ENCODE measurements around the gene OPRPN. TPM values are rescaled to one million over a fixed set of nuclear protein-coding genes. Genes with fewer than 3 reads are reported as not detected.

Gene OPRPN
- total and polyA plus RNA-seq, 2 of the 8 experiments (the other 6 are each of a cell fraction or from before 2014, with no cell fraction given) = not detected

DNA sequence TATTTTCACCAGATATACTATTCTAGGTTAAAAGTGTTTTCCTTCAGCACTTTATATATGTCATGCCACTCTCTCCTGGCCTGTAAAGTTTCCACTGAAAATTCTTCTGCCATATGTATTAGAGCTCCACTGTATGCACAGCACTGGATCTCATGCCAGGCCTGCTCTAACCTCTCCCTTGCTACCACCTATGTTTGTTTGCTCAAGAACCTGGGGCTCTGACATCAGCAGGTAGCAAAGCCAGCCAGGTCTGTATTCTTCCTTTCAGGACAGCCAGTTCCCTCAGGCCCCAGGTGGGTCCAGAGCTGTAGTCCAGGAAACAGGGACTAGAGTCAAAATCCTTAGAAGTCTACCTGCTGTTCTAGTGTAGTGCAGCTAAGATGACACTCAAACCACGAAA is 55.2 kb downstream of the OPRPN start:
- no peak overlapping the region for H2BK12ac ChIP-seq (ENCODE audit: low read depth, low read length)
- H3K14ac ChIP-seq (ENCODE audit: insufficient read length) = no peak overlapping the region
- H3K4me3 ChIP-seq (ENCODE audit: extremely low read depth in 1 of 4, insufficient read depth in 2 of 4, low read depth in 3 of 4, low read length in 4 of 4) = no peak overlapping the region
- POLR2A ChIA-PET (ENCODE audit: partially characterized antibody) = no interaction called here
- TF ChIP-seq SIX5 (IDR thresholded peaks at IDR 0.05; ENCODE audit: low read depth, low read length) (no peak), ZNF274 (IDR thresholded peaks at IDR 0.05; ENCODE audit: borderline replicate concordance, extremely low read depth, low read length) (no peak), BACH1 (IDR thresholded peaks at IDR 0.05; ENCODE audit: low read length) (no peak), ASH2L (IDR thresholded peaks at IDR 0.05; ENCODE audit: low read length) (no peak), NRF1 (IDR thresholded peaks at IDR 0.05; ENCODE audit: low read depth, low read length) (no peak), GABPA (IDR thresholded peaks at IDR 0.05; ENCODE audit: borderline replicate concordance, insufficient read depth, low read length) (no peak), CREB1 (IDR thresholded peaks at IDR 0.05) (no peak), POLR2A (IDR thresholded peaks at IDR 0.05; ENCODE audit: control extremely low read depth in 1 of 2, low read depth in 2 of 2, low read length in 2 of 2) (no peak), RBBP5 (IDR thresholded peaks at IDR 0.05; ENCODE audit: borderline replicate concordance, low read depth, low read length) (no peak), RFX5 (IDR thresholded peaks at IDR 0.05; ENCODE audit: borderline replicate concordance, low read depth, low read length) (no peak), POLR2AphosphoS5 (IDR thresholded peaks at IDR 0.05; ENCODE audit: low read depth, low read length) (no peak), YY1 (IDR thresholded peaks at IDR 0.05; ENCODE audit: low read depth, low read length) (no peak), EZH2 (IDR thresholded peaks at IDR 0.05; ENCODE audit: low read depth, low read length, severe bottlenecking) (no peak), POU5F1 (IDR thresholded peaks at IDR 0.05; ENCODE audit: low read depth, low read length) (no peak), EP300 (IDR thresholded peaks at IDR 0.05; ENCODE audit: borderline replicate concordance in 1 of 2, low read depth in 2 of 2, low read length in 2 of 2) (no peak)
- H2BK5ac ChIP-seq (ENCODE audit: low read depth, low read length) = no peak overlapping the region
- no peaks in the 10 kb centered on the region for H3K36me3 ChIP-seq (ENCODE audit: control insufficient read depth in 2 of 4, insufficient read depth in 4 of 4, low read length in 3 of 4)
- no peaks in the 10 kb centered on the region for H3K9me3 ChIP-seq (ENCODE audit: insufficient read depth in 2 of 2, low read depth in 1 of 2, low read length in 1 of 2)
- no peaks in the 10 kb centered on the region for H3K27me3 ChIP-seq (replicated peaks in 1 of 4; ENCODE audit: control insufficient read depth in 3 of 4, extremely low read depth in 1 of 4, insufficient read depth in 3 of 4, low read length in 3 of 4)
- no peak overlapping the region for H4K8ac ChIP-seq (ENCODE audit: extremely low read depth, insufficient read depth, low read length)
- no peak overlapping the region for H2BK15ac ChIP-seq (ENCODE audit: low read length)
- H4K5ac ChIP-seq (ENCODE audit: insufficient read length, low read depth, low read length) = no peak overlapping the region
- no peak overlapping the region for H2BK120ac ChIP-seq (replicated peaks; ENCODE audit: low read depth, low read length)
- H4K20me1 ChIP-seq (replicated peaks in 1 of 2; ENCODE audit: control insufficient read depth in 1 of 2, insufficient read depth in 2 of 2, low read length in 2 of 2) = no peaks in the 10 kb centered on the region
- H3K4ac ChIP-seq (replicated peaks; ENCODE audit: insufficient read length, low read depth, low read length) = no peak overlapping the region
- DNase-seq (ENCODE audit: low read depth in 1 of 2, low spot score in 2 of 2) (no peak), FAIRE-seq (no peak)
- no peak overlapping the region for H3K9ac ChIP-seq (replicated peaks in 1 of 4; ENCODE audit: extremely low read depth in 1 of 4, low read depth in 3 of 4, low read length in 3 of 4)
- no peak overlapping the region for H2BK20ac ChIP-seq (ENCODE audit: low read length)
- H2AK5ac ChIP-seq (ENCODE audit: low read depth, low read length) = no peak overlapping the region
- H3K4me1 ChIP-seq (replicated peaks in 1 of 4; ENCODE audit: control insufficient read depth in 3 of 4, insufficient read depth in 4 of 4, low read length in 3 of 4) = no peaks in the 10 kb centered on the region
- H3K18ac ChIP-seq (ENCODE audit: extremely low read depth, low read length) = no peak overlapping the region
- CTCF ChIA-PET (ENCODE audit: partially characterized antibody) = interaction anchor here (1.3 kb wide), 1 partner anchor 8 kb away, joined by 3 read pairs; no protein-coding TSS in a partner anchor
- no peak overlapping the region for H3K4me2 ChIP-seq (ENCODE audit: insufficient read depth in 1 of 2, low read depth in 2 of 2, low read length in 2 of 2)
- H3K56ac ChIP-seq (replicated peaks; ENCODE audit: insufficient read length, low read depth, low read length) = no peak overlapping the region
- no peaks in the 10 kb centered on the region for H3K23me2 ChIP-seq (ENCODE audit: low read depth, low read length)
- no peaks in the 10 kb centered on the region for H3K79me1 ChIP-seq (ENCODE audit: low read depth, low read length)
- H2AFZ ChIP-seq (ENCODE audit: low read length) = no peak overlapping the region
- no peaks in the 10 kb centered on the region for H3K79me2 ChIP-seq (ENCODE audit: control insufficient read depth in 1 of 2, insufficient read depth in 2 of 2, low read length in 2 of 2)
- 63% methylated on average over 1 of the region's 1 CpG; no CpG with 5 or more reads in 1 of the 2 experiments for WGBS, 2 experiments (ENCODE audit: extremely low coverage in 1 of 2, insufficient coverage in 1 of 2, insufficient read length in 1 of 2, insufficient replicate concordance in 2 of 2, low coverage in 1 of 2, low lambda C conversion rate in 2 of 2, missing lambda C conversion rate in 1 of 2)
- no peak overlapping the region for H3K23ac ChIP-seq (ENCODE audit: insufficient read length)
- H3K27ac ChIP-seq (ENCODE audit: low read depth, low read length) = no peak overlapping the region
- no peak overlapping the region for H4K91ac ChIP-seq (replicated peaks; ENCODE audit: insufficient read length, low read length)
